ENCODE results near the gene CYB5A. TPM values are rescaled to one million over a fixed set of nuclear protein-coding genes. Genes with fewer than 3 reads are reported as not detected.
A peak's percentile ranks its signal among the peaks of the same experiment; 100 is the strongest.

CYB5A gene
- polyA plus RNA-seq, 2 of the 4 experiments (the other 2 are of a cell fraction): 132 to 267 TPM

DNA sequence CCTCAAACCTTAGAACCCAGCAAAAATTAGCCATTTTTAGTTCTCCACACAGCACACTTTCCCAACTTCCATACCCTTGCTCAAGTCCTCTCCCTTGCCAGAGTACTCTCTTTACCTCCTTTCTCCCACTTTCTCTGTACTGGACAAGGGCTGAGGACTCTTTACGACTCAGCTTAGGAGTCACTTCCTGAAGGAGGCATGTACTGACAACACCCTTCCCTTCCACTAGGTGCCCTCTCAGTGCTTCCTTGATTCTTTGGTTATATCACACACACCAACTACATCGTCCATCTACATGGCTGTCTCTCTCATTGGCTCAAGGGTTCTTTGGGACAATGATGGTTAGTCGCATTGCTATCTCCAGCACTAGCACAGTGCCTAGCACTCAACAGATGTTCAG, 18.6 kb upstream of the CYB5A start:
- Histone ChIP-seq H3K4me3 (no peak overlapping the region), H3K27ac (0 out of 6 replicates have a peak overlapping the region, but pooled peaks of 1 of the 2 experiments have one; percentile 3), H3K9me3 (no peaks in the 10 kb centered on the region), H3K4me1 (no peaks in the 10 kb centered on the region), H3K4me2 (no peak overlapping the region)
- TF ChIP-seq RAD21 (conservative IDR thresholded peaks at IDR 0.05 in 1 of 2, IDR thresholded peaks at IDR 0.05 in 1 of 2): peak in 1 of 2 experiments; percentile 48; a peak in 2 of 5 replicates
- TF ChIP-seq USF2 (IDR thresholded peaks at IDR 0.05): no peak
- CTCF ChIA-PET: interaction anchor here (0.6 to 1.5 kb wide), 5 partner anchors 19 to 199 kb away, joined by 3 to 6 read pairs (median 3); no protein-coding TSS in a partner anchor
- FAIRE-seq (peak; percentile 56), DNase-seq (ENCODE audit: low read depth in 1 of 2, low spot score in 1 of 2) (peak in 1 of 2 experiments; percentile 60), ATAC-seq (peak; percentile 84 to 99; a peak in 5 of 6 replicates)
- 22% methylated on average over 3 of the region's 3 CpGs for WGBS (ENCODE audit: missing lambda C conversion rate)
- POLR2A ChIA-PET: no interaction called here

- no peak overlapping the region for H3K4me3 ChIP-seq
- WGBS (ENCODE audit: missing lambda C conversion rate): 85% methylated on average over 1 of the region's 1 CpG
- 0 out of 3 replicates have a peak, but pooled peaks cover 2% of the 10 kb centered on the region for H3K9me3 ChIP-seq
- H3K4me2 ChIP-seq: peak overlapping the region; percentile 15; the same call in 1 of the 3 replicates
- TF ChIP-seq ZNF302 (CRISPR knock-in tag; IDR thresholded peaks at IDR 0.05): no peak
- no peak for TF ChIP-seq CBX2 (IDR thresholded peaks at IDR 0.05; ENCODE audit: borderline replicate concordance, low read depth)
- TF ChIP-seq, protein P1, sequence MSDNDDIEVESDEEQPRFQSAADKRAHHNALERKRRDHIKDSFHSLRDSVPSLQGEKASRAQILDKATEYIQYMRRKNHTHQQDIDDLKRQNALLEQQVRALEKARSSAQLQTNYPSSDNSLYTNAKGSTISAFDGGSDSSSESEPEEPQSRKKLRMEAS (IDR thresholded peaks at IDR 0.05): no peak
- no peak for TF ChIP-seq TP53 (CRISPR knock-in tag; IDR thresholded peaks at IDR 0.05)
- no peak for TF ChIP-seq ZSCAN20 (CRISPR knock-in tag; IDR thresholded peaks at IDR 0.05)
- TF ChIP-seq POLR2A (IDR thresholded peaks at IDR 0.05; ENCODE audit: low read length): no peak
- no peak for TF ChIP-seq ZC3H11A (IDR thresholded peaks at IDR 0.05)
- no peak for TF ChIP-seq KDM1A (IDR thresholded peaks at IDR 0.05; ENCODE audit: low read depth)
- no peak for TF ChIP-seq EHF (CRISPR knock-in tag; IDR thresholded peaks at IDR 0.05)
- no peak for TF ChIP-seq RNF2 (IDR thresholded peaks at IDR 0.05; ENCODE audit: borderline replicate concordance, low read depth)
- no peak for TF ChIP-seq ESRRA (IDR thresholded peaks at IDR 0.05; ENCODE audit: borderline replicate concordance, low read length)
- TF ChIP-seq HOXB5 (CRISPR knock-in tag; IDR thresholded peaks at IDR 0.05): no peak
- TF ChIP-seq PBX3 (IDR thresholded peaks at IDR 0.05): no peak
- TF ChIP-seq EP300 (IDR thresholded peaks at IDR 0.05): no peak
- TF ChIP-seq RFX5 (IDR thresholded peaks at IDR 0.05): no peak
- TF ChIP-seq, protein P2, sequence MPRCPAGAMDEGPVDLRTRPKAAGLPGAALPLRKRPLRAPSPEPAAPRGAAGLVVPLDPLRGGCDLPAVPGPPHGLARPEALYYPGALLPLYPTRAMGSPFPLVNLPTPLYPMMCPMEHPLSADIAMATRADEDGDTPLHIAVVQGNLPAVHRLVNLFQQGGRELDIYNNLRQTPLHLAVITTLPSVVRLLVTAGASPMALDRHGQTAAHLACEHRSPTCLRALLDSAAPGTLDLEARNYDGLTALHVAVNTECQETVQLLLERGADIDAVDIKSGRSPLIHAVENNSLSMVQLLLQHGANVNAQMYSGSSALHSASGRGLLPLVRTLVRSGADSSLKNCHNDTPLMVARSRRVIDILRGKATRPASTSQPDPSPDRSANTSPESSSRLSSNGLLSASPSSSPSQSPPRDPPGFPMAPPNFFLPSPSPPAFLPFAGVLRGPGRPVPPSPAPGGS (IDR thresholded peaks at IDR 0.05): no peak
- TF ChIP-seq E2F6 (IDR thresholded peaks at IDR 0.05; ENCODE audit: borderline replicate concordance, low read depth): no peak
- no peak for TF ChIP-seq GATA3 (IDR thresholded peaks at IDR 0.05; ENCODE audit: borderline replicate concordance)
- TF ChIP-seq BHLHE40 (IDR thresholded peaks at IDR 0.05; ENCODE audit: low read depth, low read length): no peak
- TF ChIP-seq PHF8 (IDR thresholded peaks at IDR 0.05; ENCODE audit: borderline replicate concordance, low read depth): no peak
- ATAC-seq: no peak
- H3K4me1 ChIP-seq: peaks cover 17% of the 10 kb centered on the region
- DNase-seq (ENCODE audit: low read depth in 1 of 2, low spot score in 1 of 2): no peak
- H3K27ac ChIP-seq: peak overlapping the region in 1 of 2 experiments; percentile 33; a peak in 1 of 6 replicates
- FAIRE-seq: no peak
- ChIA-PET POLR2A (no interaction called here), CTCF (no interaction called here)
Observed at GRCh38 chr18:74303936-74304335, 12.2 kb upstream of the CYB5A start.
